Omental fat pad (tissue), 4 donors: ENCODE results near the gene MRPL53. TPM values are rescaled to one million over a fixed set of nuclear protein-coding genes. Genes with fewer than 3 reads are reported as not detected.

Experiments
- ATAC-seq: fragments of 150-250 bp; one replicate; pipeline ENCODE4 v1.9.1; 2016; ENCODE audit warnings: mild to moderate bottlenecking, moderate library complexity; ENCODE audit not compliant: low FRiP score
- DNase-seq: peaks from one replicate; pipeline ENCODE4 v3.0.0-alpha.2; 2019; ENCODE audit warnings: low spot score
- total RNA-seq, 4 donors: library from RNA; depleted of rRNA; stranded (reverse); fragments of >200 nt; gene quantifications; one replicate each; pipeline ENCODE4 v1.1.0, GENCODE V29; 2016
- TF ChIP-seq, protein P1 (sequence below), 3 donors: fragments of 450-650 bp; IDR thresholded peaks; one replicate each; pipeline ENCODE4 v1.5.1; 2016 to 2017; ENCODE audit warnings: antibody characterized with exemption in 3 of 3, mild to moderate bottlenecking in 3 of 3, moderate library complexity in 2 of 3

The MRPL53 gene
- total RNA-seq, 4 donors from 2014 or later, result 33.3 to 44.6 (median 36.9) TPM

GRCh38 chr2:74505448-74506246 lies 33.2 kb upstream of the MRPL53 start:
- no peak for DNase-seq
- no peak for ATAC-seq
- TF ChIP-seq, protein P1, sequence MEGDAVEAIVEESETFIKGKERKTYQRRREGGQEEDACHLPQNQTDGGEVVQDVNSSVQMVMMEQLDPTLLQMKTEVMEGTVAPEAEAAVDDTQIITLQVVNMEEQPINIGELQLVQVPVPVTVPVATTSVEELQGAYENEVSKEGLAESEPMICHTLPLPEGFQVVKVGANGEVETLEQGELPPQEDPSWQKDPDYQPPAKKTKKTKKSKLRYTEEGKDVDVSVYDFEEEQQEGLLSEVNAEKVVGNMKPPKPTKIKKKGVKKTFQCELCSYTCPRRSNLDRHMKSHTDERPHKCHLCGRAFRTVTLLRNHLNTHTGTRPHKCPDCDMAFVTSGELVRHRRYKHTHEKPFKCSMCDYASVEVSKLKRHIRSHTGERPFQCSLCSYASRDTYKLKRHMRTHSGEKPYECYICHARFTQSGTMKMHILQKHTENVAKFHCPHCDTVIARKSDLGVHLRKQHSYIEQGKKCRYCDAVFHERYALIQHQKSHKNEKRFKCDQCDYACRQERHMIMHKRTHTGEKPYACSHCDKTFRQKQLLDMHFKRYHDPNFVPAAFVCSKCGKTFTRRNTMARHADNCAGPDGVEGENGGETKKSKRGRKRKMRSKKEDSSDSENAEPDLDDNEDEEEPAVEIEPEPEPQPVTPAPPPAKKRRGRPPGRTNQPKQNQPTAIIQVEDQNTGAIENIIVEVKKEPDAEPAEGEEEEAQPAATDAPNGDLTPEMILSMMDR (IDR thresholded peaks at IDR 0.05), result no peak

DNA sequence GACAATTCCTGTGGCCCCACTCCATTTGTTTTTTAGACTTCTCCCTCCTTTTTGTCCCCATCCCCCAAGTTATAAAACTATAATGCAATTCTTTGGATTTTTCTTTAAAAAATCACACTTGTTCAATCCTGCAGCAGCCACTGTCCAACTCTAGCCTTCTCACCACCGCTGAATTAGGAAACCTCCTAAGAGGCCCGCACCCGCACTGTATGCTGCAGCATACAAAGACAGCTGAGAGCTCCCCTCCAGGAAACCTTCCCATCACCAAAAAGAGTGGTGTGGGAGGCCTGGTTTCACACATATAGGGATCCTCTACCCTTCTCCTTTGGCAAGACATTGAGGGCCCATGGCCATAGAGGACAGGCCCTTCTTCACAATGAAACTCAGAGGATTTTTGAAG lies 32.1 kb upstream of the MRPL53 start:
- no peak for DNase-seq
- no peak for ATAC-seq
- TF ChIP-seq, protein P1 (IDR thresholded peaks at IDR 0.05), result no peak

- DNase-seq (no peak), ATAC-seq (no peak)
- TF ChIP-seq, protein P1 (IDR thresholded peaks at IDR 0.05), result no peak
Observed at GRCh38 chr2:74503506-74504475, 31.3 kb upstream of the MRPL53 start.

DNA sequence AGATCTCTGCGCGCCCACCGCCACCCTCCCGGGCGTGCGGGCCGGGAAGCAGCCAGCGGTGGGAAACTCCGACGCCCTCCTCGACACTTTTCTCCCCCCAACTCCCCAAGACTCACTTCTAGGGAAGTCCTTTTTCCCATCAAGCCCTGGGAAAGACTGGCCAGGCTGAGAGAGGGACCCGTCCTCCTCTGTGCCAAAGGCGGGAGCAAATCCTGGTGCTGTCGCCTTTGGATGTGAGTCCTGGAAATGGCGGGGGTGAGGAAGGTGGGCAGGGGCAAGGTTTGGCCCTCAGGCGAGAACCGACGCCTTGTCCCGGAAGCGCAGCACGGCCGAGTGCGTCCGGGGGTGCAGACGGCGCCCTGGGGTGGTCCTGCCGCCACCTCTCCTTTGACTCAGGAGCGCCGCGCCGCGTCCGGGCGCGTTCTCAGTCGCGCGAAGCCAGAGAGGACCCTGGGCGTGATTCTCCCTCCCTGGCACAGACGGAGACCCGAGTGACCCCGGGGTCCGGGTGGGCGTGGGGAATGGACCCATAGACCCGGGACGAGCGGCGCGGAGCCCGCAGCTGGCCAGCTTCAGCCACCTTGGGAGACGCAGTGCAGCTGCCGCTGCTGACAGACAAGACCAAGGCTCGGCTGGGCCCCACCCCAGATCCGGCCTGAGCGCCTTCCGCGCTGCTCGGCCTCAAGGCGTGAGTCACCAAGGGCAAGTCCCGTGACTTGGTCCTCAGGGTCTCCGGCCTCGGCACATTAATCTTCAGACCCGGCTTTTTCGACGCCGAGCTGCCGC lies 30.4 kb upstream of the MRPL53 start:
- TF ChIP-seq, protein P1 (IDR thresholded peaks at IDR 0.05), result no peak
- ATAC-seq (peak; percentile 73), DNase-seq (peak; percentile 68)

DNA sequence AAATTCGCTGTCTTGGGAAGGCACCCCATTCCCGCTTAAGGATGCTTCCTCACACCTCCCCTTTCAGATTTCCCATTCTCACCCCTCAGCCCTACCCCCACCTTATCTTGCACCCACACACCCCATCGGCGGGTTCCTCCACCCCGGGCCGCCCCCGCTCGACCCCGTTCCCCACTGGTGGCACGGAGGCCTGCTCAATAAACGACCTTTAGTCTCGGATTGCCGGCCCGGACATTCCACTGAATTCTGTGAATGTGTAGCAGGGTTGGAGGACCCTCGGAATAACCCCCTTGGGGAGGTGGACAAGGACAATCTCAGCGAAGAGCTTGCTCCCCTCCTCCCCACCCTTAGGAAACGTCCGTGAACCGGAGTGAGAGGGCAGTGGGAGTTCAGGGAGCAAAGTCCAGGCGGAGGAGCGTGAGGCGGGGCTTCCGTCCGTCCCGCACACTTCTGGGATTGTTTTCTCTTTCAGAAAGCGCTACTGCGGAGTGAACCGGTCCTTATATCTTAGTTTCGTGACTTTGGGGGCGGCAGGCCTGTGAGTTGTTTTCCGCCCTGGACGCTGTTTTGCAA lies 29.8 kb upstream of the MRPL53 start:
- TF ChIP-seq, protein P1 (IDR thresholded peaks at IDR 0.05), result no peak
- ATAC-seq, result no peak
- no peak for DNase-seq

GRCh38 chr2:74501335-74502071 lies 29.0 kb upstream of the MRPL53 start:
- ATAC-seq, result no peak
- DNase-seq, result no peak
- TF ChIP-seq, protein P1 (IDR thresholded peaks at IDR 0.05), result no peak
